Measurements from ENCODE around the gene BRD1. TPM values are rescaled to one million over a fixed set of nuclear protein-coding genes. Genes with fewer than 3 reads are reported as not detected.

The BRD1 gene
- total RNA-seq, 1 experiment from 2014 or later, result 19.1 TPM

GRCh38 chr22:49798486-49799151, 29.1 kb downstream of the BRD1 start:
- Histone ChIP-seq H3K27me3 (ENCODE audit: low read length) (no peaks in the 10 kb centered on the region), H3K4me1 (ENCODE audit: insufficient read depth, low read length) (no peaks in the 10 kb centered on the region), H3K4me3 (ENCODE audit: low read length) (no peak overlapping the region), H3K9ac (ENCODE audit: low read length) (no peak overlapping the region), H3K27ac (ENCODE audit: low read length) (no peak overlapping the region), H2AFZ (ENCODE audit: low read length) (no peak overlapping the region), H3K36me3 (ENCODE audit: low read depth, low read length) (peaks cover 7% of the 10 kb centered on the region; the same call in 1 of the 2 replicates), H3F3A (ENCODE audit: low read length, unreplicated experiment) (no peaks in the 10 kb centered on the region), H3K9me3 (ENCODE audit: low read length) (no peaks in the 10 kb centered on the region), H3K4me2 (ENCODE audit: low read length) (no peak overlapping the region), H3K79me2 (ENCODE audit: low read length) (peaks cover 42% of the 10 kb centered on the region), H3K9me2 (replicated peaks; ENCODE audit: low read length) (no peaks in the 10 kb centered on the region), H4K20me1 (ENCODE audit: low read length) (peaks cover 3% of the 10 kb centered on the region; the same call in 1 of the 2 replicates)
- BruUV-seq (replicated peaks), result no TSS peak
- ChIA-PET CTCF (no interaction called here), POLR2A (ENCODE audit: unreplicated experiment) (no interaction called here)
- DNase-seq, result no peak
- intact Hi-C loops (cut with micrococcal nuclease), result no loop called here
- ATAC-seq, result no peak
- TF ChIP-seq EZH2 (IDR thresholded peaks at IDR 0.05; ENCODE audit: low read length, unreplicated experiment), result no peak
- TF ChIP-seq, protein P1, sequence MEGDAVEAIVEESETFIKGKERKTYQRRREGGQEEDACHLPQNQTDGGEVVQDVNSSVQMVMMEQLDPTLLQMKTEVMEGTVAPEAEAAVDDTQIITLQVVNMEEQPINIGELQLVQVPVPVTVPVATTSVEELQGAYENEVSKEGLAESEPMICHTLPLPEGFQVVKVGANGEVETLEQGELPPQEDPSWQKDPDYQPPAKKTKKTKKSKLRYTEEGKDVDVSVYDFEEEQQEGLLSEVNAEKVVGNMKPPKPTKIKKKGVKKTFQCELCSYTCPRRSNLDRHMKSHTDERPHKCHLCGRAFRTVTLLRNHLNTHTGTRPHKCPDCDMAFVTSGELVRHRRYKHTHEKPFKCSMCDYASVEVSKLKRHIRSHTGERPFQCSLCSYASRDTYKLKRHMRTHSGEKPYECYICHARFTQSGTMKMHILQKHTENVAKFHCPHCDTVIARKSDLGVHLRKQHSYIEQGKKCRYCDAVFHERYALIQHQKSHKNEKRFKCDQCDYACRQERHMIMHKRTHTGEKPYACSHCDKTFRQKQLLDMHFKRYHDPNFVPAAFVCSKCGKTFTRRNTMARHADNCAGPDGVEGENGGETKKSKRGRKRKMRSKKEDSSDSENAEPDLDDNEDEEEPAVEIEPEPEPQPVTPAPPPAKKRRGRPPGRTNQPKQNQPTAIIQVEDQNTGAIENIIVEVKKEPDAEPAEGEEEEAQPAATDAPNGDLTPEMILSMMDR (conservative IDR thresholded peaks at IDR 0.05; ENCODE audit: low read depth, low read length), result no peak
- TF ChIP-seq EZH2phosphoT487 (IDR thresholded peaks at IDR 0.05; ENCODE audit: borderline replicate concordance, low read length), result no peak

GRCh38 chr22:49797706-49798105, 30.0 kb downstream of the BRD1 start:
- Histone ChIP-seq H4K20me1 (ENCODE audit: low read length) (no peaks in the 10 kb centered on the region; the same call in 1 of the 2 replicates), H3K36me3 (ENCODE audit: low read depth, low read length) (peaks cover 11% of the 10 kb centered on the region; the same call in 1 of the 2 replicates)
- CTCF ChIA-PET, result no interaction called here

More at GRCh38 chr22:49797706-49798105, 30.0 kb downstream of the BRD1 start:
- Histone ChIP-seq H3K9me3 (ENCODE audit: low read length) (no peaks in the 10 kb centered on the region), H3K9me2 (replicated peaks; ENCODE audit: low read length) (no peaks in the 10 kb centered on the region), H2AFZ (ENCODE audit: low read length) (no peak overlapping the region), H3K79me2 (ENCODE audit: low read length) (peaks cover 33% of the 10 kb centered on the region), H3K4me1 (ENCODE audit: insufficient read depth, low read length) (no peaks in the 10 kb centered on the region), H3K27ac (ENCODE audit: low read length) (no peak overlapping the region), H3K4me3 (ENCODE audit: low read length) (no peak overlapping the region), H3F3A (ENCODE audit: low read length, unreplicated experiment) (no peaks in the 10 kb centered on the region), H3K9ac (ENCODE audit: low read length) (no peak overlapping the region), H3K4me2 (ENCODE audit: low read length) (no peak overlapping the region), H3K27me3 (ENCODE audit: low read length) (no peaks in the 10 kb centered on the region)
- DNase-seq (no peak), ATAC-seq (no peak)
- BruUV-seq (replicated peaks), result no TSS peak
- TF ChIP-seq, protein P1 (conservative IDR thresholded peaks at IDR 0.05; ENCODE audit: low read depth, low read length), result no peak
- intact Hi-C loops (cut with micrococcal nuclease), result no loop called here
- POLR2A ChIA-PET (ENCODE audit: unreplicated experiment), result no interaction called here
